Caki2 (cell line): Measurements from ENCODE around the gene KCNK6. TPM values are rescaled to one million over a fixed set of nuclear protein-coding genes. Genes with fewer than 3 reads are reported as not detected.

Experiments
- DNase-seq: peaks from one replicate; pipeline ENCODE4 v3.0.0-alpha.2; 2015; ENCODE audit warnings: low read depth
- in situ Hi-C: cut with HindIII; loops from 2 replicates; pipeline ENCODE4 v1.10.0; 2016; ENCODE audit warnings: low sequenced_read_pairs, low pct_unique_long_range_greater_than_20kb, mixed read lengths
- total RNA-seq: library from RNA; depleted of rRNA; stranded (reverse); fragments of >200 nt; shearing (Covaris generic); gene quantifications from 2 replicates; pipeline ENCODE4 v1.2.3, GENCODE V29; 2014; ENCODE audit warnings: low replicate concordance; rRNA removed

The KCNK6 gene
- 0.27 TPM in 1 of 2 replicates, not detected in the other for total RNA-seq

- in situ Hi-C loops, result loop anchor here (5.0 kb wide), 1 partner anchor 52 kb away; no protein-coding TSS in a partner anchor
- no peak for DNase-seq
Measured at GRCh38 chr19:38319421-38320258, at the start of gene KCNK6. KCNK6 (plus strand) TSS chr19:38319845; CDS start chr19:38319951, 106 bp downstream.

GRCh38 chr19:38270587-38271167, 49.0 kb upstream of the KCNK6 start:
- in situ Hi-C loops, result no loop called here
- DNase-seq, result peak; percentile 93

GRCh38 chr19:38273499-38273898, 46.1 kb upstream of the KCNK6 start:
- in situ Hi-C loops, result no loop called here
- DNase-seq, result peak; percentile 67

GRCh38 chr19:38274739-38275138, 44.9 kb upstream of the KCNK6 start:
- DNase-seq, result no peak
- in situ Hi-C loops, result no loop called here

- no peak for DNase-seq
Measured at GRCh38 chr19:38276942-38277517, 42.6 kb upstream of the KCNK6 start.

GRCh38 chr19:38277549-38277948, 42.1 kb upstream of the KCNK6 start:
- in situ Hi-C loops, result no loop called here

More at GRCh38 chr19:38276942-38277517, 42.6 kb upstream of the KCNK6 start:
- in situ Hi-C loops, result no loop called here

GRCh38 chr19:38277969-38278680, 41.5 kb upstream of the KCNK6 start:
- in situ Hi-C loops, result no loop called here

More at GRCh38 chr19:38277549-38277948, 42.1 kb upstream of the KCNK6 start:
- no peak for DNase-seq

GRCh38 chr19:38278751-38279150, 40.9 kb upstream of the KCNK6 start:
- in situ Hi-C loops, result no loop called here
- no peak for DNase-seq

More at GRCh38 chr19:38277969-38278680, 41.5 kb upstream of the KCNK6 start:
- DNase-seq, result no peak

- DNase-seq, result no peak
- in situ Hi-C loops, result no loop called here
Measured at GRCh38 chr19:38280030-38280921, 39.4 kb upstream of the KCNK6 start.

GRCh38 chr19:38281811-38282566, 37.7 kb upstream of the KCNK6 start:
- DNase-seq, result no peak
- in situ Hi-C loops, result no loop called here

GRCh38 chr19:38283271-38283670, 36.4 kb upstream of the KCNK6 start:
- no peak for DNase-seq
- in situ Hi-C loops, result no loop called here

GRCh38 chr19:38284422-38284821, 35.2 kb upstream of the KCNK6 start:
- in situ Hi-C loops, result no loop called here
- DNase-seq, result no peak

- in situ Hi-C loops, result no loop called here
Measured at GRCh38 chr19:38285567-38285966, 34.1 kb upstream of the KCNK6 start.

GRCh38 chr19:38287604-38288003, 32.0 kb upstream of the KCNK6 start:
- in situ Hi-C loops, result no loop called here

More at GRCh38 chr19:38285567-38285966, 34.1 kb upstream of the KCNK6 start:
- DNase-seq, result no peak

GRCh38 chr19:38288123-38288855, 31.4 kb upstream of the KCNK6 start:
- in situ Hi-C loops, result no loop called here
- DNase-seq, result no peak

More at GRCh38 chr19:38287604-38288003, 32.0 kb upstream of the KCNK6 start:
- DNase-seq, result no peak

GRCh38 chr19:38289955-38290354, 29.7 kb upstream of the KCNK6 start:
- in situ Hi-C loops, result no loop called here
- no peak for DNase-seq
